ENCODE measurements around the gene TLR9.
A peak's percentile ranks its signal among the peaks of the same experiment; 100 is the strongest.

Gene TLR9

GRCh38 chr3:52240059-52240885 is 14.8 kb upstream of the TLR9 start:
- Histone ChIP-seq H3K36me3 (replicated peaks) (no peaks in the 10 kb centered on the region), H3K4me3 (ENCODE audit: low read depth, low read length) (peak overlapping the region; percentile 93), H3K27ac (peak overlapping the region; percentile 43), H3K27me3 (replicated peaks) (no peaks in the 10 kb centered on the region)
- peak; percentile 12 for TF ChIP-seq CTCF (IDR thresholded peaks at IDR 0.05; ENCODE audit: low read depth, low read length, missing control alignments)
- peak; percentile 88 for DNase-seq
- in situ Hi-C loops (cut with HindIII; ENCODE audit: low pct_ligation_motif_present, low sequenced_read_pairs), result no loop called here

- H3K27me3 ChIP-seq (replicated peaks), result no peaks in the 10 kb centered on the region
- TF ChIP-seq CTCF (IDR thresholded peaks at IDR 0.05; ENCODE audit: low read depth, low read length, missing control alignments), result peak; percentile 55
- peak within 1 kb of the TSS; percentile 93 for H3K4me3 ChIP-seq (ENCODE audit: low read depth, low read length)
- H3K36me3 ChIP-seq (replicated peaks), result peaks cover 11% of the 10 kb centered on the region
- peak; percentile 54 for DNase-seq
- in situ Hi-C loops (cut with HindIII; ENCODE audit: low pct_ligation_motif_present, low sequenced_read_pairs), result no loop called here
- peak within 1 kb of the TSS; percentile 74 for H3K27ac ChIP-seq
These were observed 13.6 kb upstream of the TLR9 start, which contains the start of gene TWF2 for GRCh38 chr3:52238761-52239701. TWF2 (minus strand) TSS chr3:52239158; CDS start chr3:52239016, 142 bp downstream.

GRCh38 chr3:52238193-52238760 is 12.8 kb upstream of the TLR9 start:
- Histone ChIP-seq H3K4me3 (ENCODE audit: low read depth, low read length) (peak overlapping the region; percentile 93), H3K27me3 (replicated peaks) (no peaks in the 10 kb centered on the region), H3K36me3 (replicated peaks) (peaks cover 16% of the 10 kb centered on the region), H3K27ac (peak overlapping the region; percentile 74)
- TF ChIP-seq CTCF (IDR thresholded peaks at IDR 0.05; ENCODE audit: low read depth, low read length, missing control alignments), result no peak
- in situ Hi-C loops (cut with HindIII; ENCODE audit: low pct_ligation_motif_present, low sequenced_read_pairs), result no loop called here
- DNase-seq, result no peak

GRCh38 chr3:52237657-52238172 is 12.3 kb upstream of the TLR9 start:
- H3K27ac ChIP-seq, result peak overlapping the region; percentile 72
- in situ Hi-C loops (cut with HindIII; ENCODE audit: low pct_ligation_motif_present, low sequenced_read_pairs), result no loop called here
- no peak for TF ChIP-seq CTCF (IDR thresholded peaks at IDR 0.05; ENCODE audit: low read depth, low read length, missing control alignments)
- H3K36me3 ChIP-seq (replicated peaks), result peaks cover 21% of the 10 kb centered on the region
- peak; percentile 81 for DNase-seq
- no peaks in the 10 kb centered on the region for H3K27me3 ChIP-seq (replicated peaks)
- peak overlapping the region; percentile 93 for H3K4me3 ChIP-seq (ENCODE audit: low read depth, low read length)

- H3K27ac ChIP-seq, result peak overlapping the region; percentile 72
- H3K27me3 ChIP-seq (replicated peaks), result no peaks in the 10 kb centered on the region
- DNase-seq, result no peak
- in situ Hi-C loops (cut with HindIII; ENCODE audit: low pct_ligation_motif_present, low sequenced_read_pairs), result no loop called here
- peak overlapping the region; percentile 93 for H3K4me3 ChIP-seq (ENCODE audit: low read depth, low read length)
- TF ChIP-seq CTCF (IDR thresholded peaks at IDR 0.05; ENCODE audit: low read depth, low read length, missing control alignments), result no peak
- H3K36me3 ChIP-seq (replicated peaks), result peaks cover 27% of the 10 kb centered on the region
These were observed 11.7 kb upstream of the TLR9 start for GRCh38 chr3:52237006-52237656.

All from brain microvascular endothelial cell (primary cell).